Measurements from ENCODE around the gene BROX.

DNA sequence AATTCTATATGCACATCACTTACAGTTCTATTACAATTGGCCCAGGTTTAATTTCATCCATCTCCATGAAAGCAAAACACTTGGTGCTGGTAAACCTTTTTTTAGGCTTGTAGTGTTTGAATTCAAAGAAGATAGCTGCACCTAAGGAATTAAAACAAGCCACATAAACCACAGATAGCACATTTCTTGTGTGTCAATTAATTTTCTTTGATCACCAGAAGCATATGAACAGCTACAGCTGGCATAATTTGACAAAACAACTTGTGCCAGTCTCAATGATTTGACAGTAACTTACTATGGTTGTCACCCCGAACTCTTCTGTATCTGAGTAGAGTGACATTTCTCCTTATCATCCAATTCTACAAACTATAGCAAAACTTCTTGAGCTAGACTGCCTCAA is 42.3 kb upstream of the BROX start:
- TF ChIP-seq YY1 (IDR thresholded peaks at IDR 0.05; ENCODE audit: insufficient read depth, insufficient read length) (no peak), SUZ12 (IDR thresholded peaks at IDR 0.05; ENCODE audit: extremely low read depth, insufficient read depth, insufficient read length) (no peak)

Measured in NT2/D1 (cell line).